ENCODE measurements around the gene SH3GL1.

Gene SH3GL1

DNA sequence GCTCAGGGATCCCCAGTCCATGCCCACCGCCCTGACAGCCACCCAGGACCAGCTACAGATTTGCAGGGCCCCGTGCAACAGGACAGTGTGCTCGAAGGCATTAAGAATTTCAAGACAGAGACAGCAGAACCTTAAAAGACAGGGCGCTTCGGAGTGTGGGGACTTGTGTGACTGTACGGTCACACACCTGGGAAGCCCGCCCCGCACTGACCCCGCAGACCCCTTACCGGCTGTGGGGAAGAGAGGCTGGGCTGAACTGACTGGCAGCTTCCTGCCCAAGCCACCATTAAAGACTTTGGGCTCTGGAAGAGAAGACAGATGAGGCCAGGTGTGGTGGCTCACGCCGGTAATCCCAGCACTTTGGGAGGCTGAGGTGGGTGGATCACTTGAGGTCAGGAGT lies 76.1 kb downstream of the SH3GL1 start:
- Histone ChIP-seq H4K20me1 (ENCODE audit: insufficient read depth) (no peaks in the 10 kb centered on the region), H3K36me3 (ENCODE audit: insufficient read depth) (no peaks in the 10 kb centered on the region), H3K4me3 (IDR thresholded peaks at IDR 0.05; ENCODE audit: insufficient read depth, low read depth, low read length) (no peak overlapping the region), H3K79me2 (ENCODE audit: insufficient read depth, low read depth) (no peaks in the 10 kb centered on the region), H3K27me3 (ENCODE audit: insufficient read depth, low read depth) (no peaks in the 10 kb centered on the region), H3K4me1 (ENCODE audit: low read depth, poor library complexity, severe bottlenecking) (no peaks in the 10 kb centered on the region), H3K27ac (no peak overlapping the region), H3K4me2 (no peak overlapping the region), H3K9ac (no peak overlapping the region), H2AFZ (ENCODE audit: low read depth) (no peak overlapping the region)
- TF ChIP-seq, protein P1, sequence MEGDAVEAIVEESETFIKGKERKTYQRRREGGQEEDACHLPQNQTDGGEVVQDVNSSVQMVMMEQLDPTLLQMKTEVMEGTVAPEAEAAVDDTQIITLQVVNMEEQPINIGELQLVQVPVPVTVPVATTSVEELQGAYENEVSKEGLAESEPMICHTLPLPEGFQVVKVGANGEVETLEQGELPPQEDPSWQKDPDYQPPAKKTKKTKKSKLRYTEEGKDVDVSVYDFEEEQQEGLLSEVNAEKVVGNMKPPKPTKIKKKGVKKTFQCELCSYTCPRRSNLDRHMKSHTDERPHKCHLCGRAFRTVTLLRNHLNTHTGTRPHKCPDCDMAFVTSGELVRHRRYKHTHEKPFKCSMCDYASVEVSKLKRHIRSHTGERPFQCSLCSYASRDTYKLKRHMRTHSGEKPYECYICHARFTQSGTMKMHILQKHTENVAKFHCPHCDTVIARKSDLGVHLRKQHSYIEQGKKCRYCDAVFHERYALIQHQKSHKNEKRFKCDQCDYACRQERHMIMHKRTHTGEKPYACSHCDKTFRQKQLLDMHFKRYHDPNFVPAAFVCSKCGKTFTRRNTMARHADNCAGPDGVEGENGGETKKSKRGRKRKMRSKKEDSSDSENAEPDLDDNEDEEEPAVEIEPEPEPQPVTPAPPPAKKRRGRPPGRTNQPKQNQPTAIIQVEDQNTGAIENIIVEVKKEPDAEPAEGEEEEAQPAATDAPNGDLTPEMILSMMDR (conservative IDR thresholded peaks at IDR 0.05; ENCODE audit: low read depth, low read length): no peak

DNA sequence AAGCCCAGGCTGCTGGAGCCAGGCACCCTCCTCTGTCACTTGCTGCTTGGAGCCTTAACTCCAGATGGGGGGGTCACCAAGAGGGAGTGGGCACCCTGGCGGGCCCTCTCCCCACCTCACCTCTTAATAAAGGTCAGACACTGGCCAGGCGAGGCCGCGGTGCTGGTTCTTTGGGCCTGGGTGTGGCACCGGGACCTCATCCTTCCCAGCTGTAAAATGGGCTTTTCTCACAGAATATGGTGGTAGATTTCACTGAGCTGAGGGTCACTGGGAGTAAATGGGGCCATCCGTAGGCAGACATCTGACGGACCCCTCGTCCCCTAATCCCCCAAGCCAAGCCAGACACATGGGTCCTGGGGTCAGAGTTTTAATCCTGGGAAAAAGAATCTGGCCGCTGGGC lies 76.7 kb downstream of the SH3GL1 start:
- Histone ChIP-seq H2AFZ (ENCODE audit: low read depth) (no peak overlapping the region), H4K20me1 (ENCODE audit: insufficient read depth) (no peaks in the 10 kb centered on the region), H3K4me3 (IDR thresholded peaks at IDR 0.05; ENCODE audit: insufficient read depth, low read depth, low read length) (no peak overlapping the region), H3K4me1 (ENCODE audit: low read depth, poor library complexity, severe bottlenecking) (no peaks in the 10 kb centered on the region), H3K9ac (no peak overlapping the region), H3K4me2 (no peak overlapping the region), H3K27me3 (ENCODE audit: insufficient read depth, low read depth) (no peaks in the 10 kb centered on the region), H3K27ac (no peak overlapping the region), H3K36me3 (ENCODE audit: insufficient read depth) (no peaks in the 10 kb centered on the region), H3K79me2 (ENCODE audit: insufficient read depth, low read depth) (no peaks in the 10 kb centered on the region)
- TF ChIP-seq, protein P1 (conservative IDR thresholded peaks at IDR 0.05; ENCODE audit: low read depth, low read length): no peak

DNA sequence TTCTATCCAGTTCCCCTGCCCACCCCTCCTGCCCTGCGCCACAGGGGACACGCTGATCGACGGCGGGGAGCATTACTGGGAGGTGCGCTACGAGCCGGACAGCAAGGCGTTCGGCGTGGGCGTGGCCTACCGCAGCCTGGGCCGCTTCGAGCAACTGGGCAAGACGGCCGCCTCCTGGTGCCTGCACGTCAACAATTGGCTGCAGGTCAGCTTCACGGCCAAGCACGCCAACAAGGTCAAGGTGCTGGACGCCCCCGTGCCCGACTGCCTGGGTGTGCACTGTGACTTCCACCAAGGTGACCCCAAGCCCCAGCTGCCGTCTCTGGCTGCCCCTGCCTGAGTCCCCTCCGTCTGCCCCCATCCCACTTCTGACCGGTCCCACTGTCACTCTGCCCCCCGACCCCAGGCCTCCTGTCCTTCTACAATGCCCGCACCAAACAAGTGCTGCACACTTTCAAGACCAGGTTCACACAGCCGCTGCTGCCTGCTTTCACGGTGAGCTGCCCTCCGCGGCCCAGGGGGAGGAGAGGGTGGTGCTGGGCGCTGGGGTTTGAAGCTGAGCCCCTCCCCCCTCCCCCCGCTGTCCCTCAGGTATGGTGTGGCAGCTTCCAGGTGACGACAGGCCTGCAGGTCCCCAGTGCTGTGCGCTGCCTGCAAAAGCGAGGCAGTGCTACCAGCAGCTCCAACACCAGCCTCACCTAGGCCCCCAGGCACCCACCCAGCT lies 77.2 kb downstream of the SH3GL1 start:
- H3K27me3 ChIP-seq (ENCODE audit: insufficient read depth, low read depth): no peaks in the 10 kb centered on the region
- no peak overlapping the region for H2AFZ ChIP-seq (ENCODE audit: low read depth)
- H3K27ac ChIP-seq: no peak overlapping the region
- no peaks in the 10 kb centered on the region for H3K36me3 ChIP-seq (ENCODE audit: insufficient read depth)
- no peaks in the 10 kb centered on the region for H3K4me1 ChIP-seq (ENCODE audit: low read depth, poor library complexity, severe bottlenecking)
- H4K20me1 ChIP-seq (ENCODE audit: insufficient read depth): no peaks in the 10 kb centered on the region
- TF ChIP-seq, protein P1 (conservative IDR thresholded peaks at IDR 0.05; ENCODE audit: low read depth, low read length): no peak
- no peaks in the 10 kb centered on the region for H3K79me2 ChIP-seq (ENCODE audit: insufficient read depth, low read depth)
- no peak overlapping the region for H3K4me2 ChIP-seq
- H3K4me3 ChIP-seq (IDR thresholded peaks at IDR 0.05; ENCODE audit: insufficient read depth, low read depth, low read length): no peak overlapping the region
- H3K9ac ChIP-seq: no peak overlapping the region

DNA sequence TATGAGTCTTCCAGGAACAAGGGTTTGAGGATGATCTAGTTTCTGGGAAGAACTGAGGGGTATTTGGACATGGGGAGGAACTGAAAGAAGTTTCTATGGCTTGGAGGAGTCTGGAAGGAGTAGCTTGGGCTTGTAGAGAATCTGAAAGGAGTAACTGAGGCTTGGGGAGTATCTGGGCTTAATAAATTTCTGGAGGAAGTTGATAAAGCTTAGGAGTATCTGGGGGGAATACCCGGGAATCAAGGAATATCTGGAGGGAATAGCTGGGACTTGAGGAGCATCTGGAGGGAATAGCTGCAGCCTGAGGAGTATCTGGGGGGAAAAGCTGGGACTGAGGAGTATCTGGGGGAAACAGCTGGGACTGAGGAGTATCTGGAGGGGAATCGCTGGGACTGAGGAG lies 79.9 kb downstream of the SH3GL1 start:
- H2AFZ ChIP-seq (ENCODE audit: low read depth): no peak overlapping the region

More for the DNA sequence above, 79.9 kb downstream of the SH3GL1 start:
- H3K4me3 ChIP-seq (IDR thresholded peaks at IDR 0.05; ENCODE audit: insufficient read depth, low read depth, low read length): no peak overlapping the region
- no peak overlapping the region for H3K9ac ChIP-seq
- no peaks in the 10 kb centered on the region for H3K36me3 ChIP-seq (ENCODE audit: insufficient read depth)
- H3K4me1 ChIP-seq (ENCODE audit: low read depth, poor library complexity, severe bottlenecking): no peaks in the 10 kb centered on the region
- TF ChIP-seq, protein P1 (conservative IDR thresholded peaks at IDR 0.05; ENCODE audit: low read depth, low read length): no peak
- H3K27ac ChIP-seq: no peak overlapping the region
- no peaks in the 10 kb centered on the region for H4K20me1 ChIP-seq (ENCODE audit: insufficient read depth)
- no peak overlapping the region for H3K4me2 ChIP-seq
- H3K79me2 ChIP-seq (ENCODE audit: insufficient read depth, low read depth): no peaks in the 10 kb centered on the region
- no peaks in the 10 kb centered on the region; the same call in 1 of the 2 replicates for H3K27me3 ChIP-seq (ENCODE audit: insufficient read depth, low read depth)

Measured in KMS-11 (cell line).